HEK293T (cell line): ENCODE measurements around the gene CACNA1C.

ENCODE experiments used
- ARNT ChIP-seq: fragments of 450-650 bp; IDR thresholded peaks from 2 replicates; pipeline ENCODE4 v1.6.1; 2017; ENCODE audit warnings: mild to moderate bottlenecking
- BHLHE40 ChIP-seq: fragments of 450-650 bp; IDR thresholded peaks from 2 replicates; pipeline ENCODE4 v1.6.1; 2016; ENCODE audit warnings: mild to moderate bottlenecking, moderate library complexity, borderline replicate concordance
- CTBP1 ChIP-seq: fragments of 450-650 bp; IDR thresholded peaks from 2 replicates; pipeline ENCODE4 v1.6.1; 2016; ENCODE audit warnings: borderline replicate concordance
- ELF4 ChIP-seq: fragments of 450-650 bp; IDR thresholded peaks from 2 replicates; pipeline ENCODE4 v1.6.1; 2017; ENCODE audit warnings: antibody characterized with exemption
- FOXA1 ChIP-seq: fragments of 450-650 bp; IDR thresholded peaks from 2 replicates; pipeline ENCODE4 v1.6.1; 2016; ENCODE audit warnings: mild to moderate bottlenecking
- FOXM1 ChIP-seq: fragments of 450-650 bp; IDR thresholded peaks from 2 replicates; pipeline ENCODE4 v1.6.1; 2017; ENCODE audit warnings: mild to moderate bottlenecking, borderline replicate concordance
- HDGF ChIP-seq: fragments of 450-650 bp; IDR thresholded peaks from 2 replicates; pipeline ENCODE4 v1.6.1; 2017; ENCODE audit warnings: antibody characterized with exemption, borderline replicate concordance
- PKNOX1 ChIP-seq: fragments of 450-650 bp; IDR thresholded peaks from 2 replicates; pipeline ENCODE4 v1.6.1; 2016
- SP1 ChIP-seq: fragments of 450-650 bp; IDR thresholded peaks from 2 replicates; pipeline ENCODE4 v1.6.1; 2017
- SUZ12 ChIP-seq: fragments of 450-650 bp; IDR thresholded peaks from 2 replicates; pipeline ENCODE4 v1.6.1; 2016; ENCODE audit warnings: mild to moderate bottlenecking
- TARDBP ChIP-seq: fragments of 450-650 bp; IDR thresholded peaks from 2 replicates; pipeline ENCODE4 v1.6.1; 2016
- ZNF384 ChIP-seq: fragments of 450-650 bp; IDR thresholded peaks from 2 replicates; pipeline ENCODE4 v1.6.1; 2016

DNA sequence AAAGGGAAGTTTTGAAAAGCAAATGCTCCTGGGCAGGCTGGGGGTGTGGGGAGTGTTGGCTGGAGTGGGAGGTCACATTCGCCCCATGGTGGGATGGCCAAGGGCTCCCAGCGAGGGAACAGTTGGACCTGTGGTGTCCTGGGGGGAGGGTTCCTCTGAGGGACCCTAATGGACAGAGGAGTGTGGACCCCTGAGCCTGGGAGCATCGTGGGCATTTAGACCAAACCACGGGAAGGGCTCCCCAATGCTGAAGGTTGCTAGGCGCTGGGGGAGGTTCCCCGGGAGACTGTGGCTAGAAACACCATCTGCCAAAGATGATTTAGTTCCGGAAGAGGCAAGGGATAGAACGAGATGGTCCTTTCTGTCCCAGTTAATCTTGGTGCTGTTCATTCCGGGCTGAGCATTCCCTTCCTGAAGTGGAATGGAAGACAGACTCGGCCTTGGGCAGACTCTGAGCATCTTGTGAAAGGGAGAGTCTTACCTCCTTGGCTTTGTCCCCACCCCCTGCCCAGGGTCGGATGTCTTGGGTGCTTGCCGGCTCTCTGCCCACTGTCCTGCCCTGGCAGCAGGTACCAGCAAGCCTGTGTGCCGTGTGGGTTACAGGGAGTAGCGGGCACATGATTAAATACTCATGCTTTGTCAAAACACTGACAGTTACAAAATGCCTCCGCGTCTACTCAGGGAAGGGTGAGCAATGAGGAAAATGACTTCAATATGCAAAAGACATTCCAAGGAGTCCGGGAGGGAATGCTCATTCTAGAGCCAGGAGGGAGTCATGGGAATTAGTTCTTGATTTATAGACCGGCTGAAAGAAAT, 215.9 kb downstream of the CACNA1C start:
- no peak for TF ChIP-seq SP1
- TF ChIP-seq SUZ12 = no peak
- TF ChIP-seq ELF4 = no peak
- no peak for TF ChIP-seq PKNOX1
- no peak for TF ChIP-seq FOXM1
- no peak for TF ChIP-seq BHLHE40
- TF ChIP-seq ZNF384 = no peak
- no peak for TF ChIP-seq HDGF
- TF ChIP-seq CTBP1 = no peak
- TF ChIP-seq TARDBP = no peak
- TF ChIP-seq FOXA1 = no peak
- no peak for TF ChIP-seq ARNT
